GM21360 (cell line): ENCODE results near the gene SKAP1.
"Not testable (repeated sequence)": the region's sequence is repeated elsewhere in the genome, so short reads cannot be mapped to it uniquely, and the experiment has no call there.

ENCODE experiments used
- ATAC-seq: cut with Tn5 transposase; IDR thresholded peaks from one replicate; pipeline ENCODE4 v1.9.1; 2021; ENCODE audit warnings: mild to moderate bottlenecking, moderate library complexity; ENCODE audit not compliant: unreplicated experiment

Gene SKAP1

GRCh38 chr17:48294020-48294805 lies 135.8 kb downstream of the SKAP1 start:
- ATAC-seq: no peak

- ATAC-seq: no peak
Measured at GRCh38 chr17:48293319-48294019, 136.5 kb downstream of the SKAP1 start.

GRCh38 chr17:48290378-48290777 lies 139.6 kb downstream of the SKAP1 start:
- no peak for ATAC-seq

- not testable (repeated sequence) for ATAC-seq
Measured at GRCh38 chr17:48286917-48287316, 143.1 kb downstream of the SKAP1 start.

GRCh38 chr17:48285614-48286013 lies 144.4 kb downstream of the SKAP1 start:
- ATAC-seq: no peak

- ATAC-seq: no peak
Measured at GRCh38 chr17:48283907-48284306, 146.1 kb downstream of the SKAP1 start.

GRCh38 chr17:48283411-48283810 lies 146.6 kb downstream of the SKAP1 start:
- no peak for ATAC-seq

GRCh38 chr17:48282303-48282702 lies 147.7 kb downstream of the SKAP1 start:
- ATAC-seq: no peak

GRCh38 chr17:48278760-48279491 lies 151.1 kb downstream of the SKAP1 start:
- no peak for ATAC-seq

- no peak for ATAC-seq
Measured at GRCh38 chr17:48276776-48277175, 153.2 kb downstream of the SKAP1 start.

GRCh38 chr17:48270899-48271298 lies 159.1 kb downstream of the SKAP1 start:
- no peak for ATAC-seq

GRCh38 chr17:48269209-48269608 lies 160.8 kb downstream of the SKAP1 start:
- no peak for ATAC-seq

- no peak for ATAC-seq
Measured at GRCh38 chr17:48263731-48264035, 166.3 kb downstream of the SKAP1 start.

- no peak for ATAC-seq
Measured at GRCh38 chr17:48262982-48263730, 166.9 kb downstream of the SKAP1 start.

- ATAC-seq: no peak
Measured at GRCh38 chr17:48261297-48261880, 168.6 kb downstream of the SKAP1 start.

GRCh38 chr17:48259694-48260291 lies 170.2 kb downstream of the SKAP1 start:
- no peak for ATAC-seq

GRCh38 chr17:48258331-48258730 lies 171.7 kb downstream of the SKAP1 start:
- no peak for ATAC-seq

- ATAC-seq: no peak
Measured at GRCh38 chr17:48255759-48256158, 174.3 kb downstream of the SKAP1 start.

- ATAC-seq: no peak
Measured at GRCh38 chr17:48254896-48255295, 175.1 kb downstream of the SKAP1 start.

GRCh38 chr17:48253975-48254374 lies 176.0 kb downstream of the SKAP1 start:
- no peak for ATAC-seq
